WTC11 (cell line): ENCODE results near the gene FSTL4. TPM values are rescaled to one million over a fixed set of nuclear protein-coding genes. Genes with fewer than 3 reads are reported as not detected.

Source experiments
- ATAC-seq: fragments of 200-7000 bp; cut with Tn5 transposase; 2 replicates; pipeline ENCODE4 v1.10.0; 2021; ENCODE audit warnings: mild to moderate bottlenecking, moderate library complexity
- CTCF ChIA-PET: fragments of 300-600 bp; sonication (Branson Sonifier 250); formaldehyde crosslinking; loops from one replicate; lab custom pipeline; 2021; ENCODE audit warnings: antibody characterized with exemption; lab: Charles Lee
- POLR2A ChIA-PET: fragments of 350-600 bp; sonication (Branson Sonifier 250); formaldehyde crosslinking; loops from one replicate; lab custom pipeline; 2021; ENCODE audit warnings: antibody characterized with exemption; lab: Charles Lee
- DNase-seq: peaks from one replicate; pipeline ENCODE4 v3.0.0; 2021; ENCODE audit warnings: low spot score
- H3K27ac Mint-ChIP-seq: 2 replicates; pipeline ENCODE4 v1.8.0; 2021; ENCODE audit warnings: mixed read lengths
- H3K27me3 Mint-ChIP-seq: 2 replicates; pipeline ENCODE4 v1.8.0; 2021; ENCODE audit warnings: low read depth, mild to moderate bottlenecking, moderate library complexity, mixed read lengths
- H3K36me3 Mint-ChIP-seq: 2 replicates; pipeline ENCODE4 v1.8.0; 2021; ENCODE audit warnings: mixed read lengths
- H3K4me1 Mint-ChIP-seq: 2 replicates; pipeline ENCODE4 v1.8.0; 2022; ENCODE audit warnings: mixed read lengths
- H3K4me3 Mint-ChIP-seq: 2 replicates; pipeline ENCODE4 v1.8.0; 2021; ENCODE audit warnings: mild to moderate bottlenecking, moderate library complexity, mixed read lengths
- H3K9me3 Mint-ChIP-seq: 2 replicates; pipeline ENCODE4 v1.8.0; 2021; ENCODE audit warnings: mixed read lengths
- CBFB ChIP-seq: sonication (generic); formaldehyde crosslinking; IDR thresholded peaks from 2 replicates; pipeline ENCODE4 v1.8.1; 2022; ENCODE audit warnings: mild to moderate bottlenecking, low read depth, missing genetic modification reagents
- NFE2L1 ChIP-seq: sonication (generic); formaldehyde crosslinking; IDR thresholded peaks from 2 replicates; pipeline ENCODE4 v1.8.1; 2023; ENCODE audit warnings: missing genetic modification reagents
- NR1H2 ChIP-seq: sonication (generic); formaldehyde crosslinking; IDR thresholded peaks from 2 replicates; pipeline ENCODE4 v1.9.0; 2021; ENCODE audit warnings: mild to moderate bottlenecking, moderate library complexity, missing genetic modification reagents
- ZNF232 ChIP-seq: sonication (generic); formaldehyde crosslinking; IDR thresholded peaks from 2 replicates; pipeline ENCODE4 v1.8.0; 2022; ENCODE audit warnings: mild to moderate bottlenecking, missing genetic modification reagents
- total RNA-seq: library from RNA; stranded (reverse); gene quantifications from 3 replicates; pipeline ENCODE4 v1.2.3, GENCODE V29; 2021
- TF ChIP-seq, protein P1 (sequence below): sonication (generic); formaldehyde crosslinking; IDR thresholded peaks from 2 replicates; pipeline ENCODE4 v1.8.0; 2022; ENCODE audit warnings: mild to moderate bottlenecking, missing genetic modification reagents
- TF ChIP-seq, protein P2 (sequence below): sonication (generic); formaldehyde crosslinking; IDR thresholded peaks from 2 replicates; pipeline ENCODE4 v1.8.0; 2023; ENCODE audit warnings: mild to moderate bottlenecking, missing genetic modification reagents
- TF ChIP-seq, protein P3 (sequence below): fragments of 250-450 bp; sonication (Bioruptor Pico); IDR thresholded peaks from 2 replicates; pipeline ENCODE4 v2.1.2; 2022; ENCODE audit warnings: mild to moderate bottlenecking, moderate library complexity
- TF ChIP-seq, protein P4 (sequence below): fragments of 250-450 bp; sonication (Bioruptor Pico); conservative IDR thresholded peaks from 2 replicates; pipeline ENCODE4 v1.9.0; 2021; ENCODE audit warnings: mild to moderate bottlenecking
- TF ChIP-seq, protein P5 (sequence below): sonication (generic); formaldehyde crosslinking; IDR thresholded peaks from 2 replicates; pipeline ENCODE4 v1.8.1; 2022; ENCODE audit warnings: low read depth, mild to moderate bottlenecking, moderate library complexity, missing genetic modification reagents, borderline replicate concordance
- TF ChIP-seq, protein P6 (sequence below): fragments of 250-450 bp; sonication (Bioruptor Pico); IDR thresholded peaks from 2 replicates; pipeline ENCODE4 v1.9.0; 2021; ENCODE audit warnings: mild to moderate bottlenecking, borderline replicate concordance
- TF ChIP-seq, protein P7 (sequence below): sonication (generic); formaldehyde crosslinking; IDR thresholded peaks from 2 replicates; pipeline ENCODE4 v1.8.0; 2023; ENCODE audit warnings: missing genetic modification reagents, mild to moderate bottlenecking, borderline replicate concordance

FSTL4 gene
- total RNA-seq, 1 experiment from 2014 or later = 6.1 TPM

DNA sequence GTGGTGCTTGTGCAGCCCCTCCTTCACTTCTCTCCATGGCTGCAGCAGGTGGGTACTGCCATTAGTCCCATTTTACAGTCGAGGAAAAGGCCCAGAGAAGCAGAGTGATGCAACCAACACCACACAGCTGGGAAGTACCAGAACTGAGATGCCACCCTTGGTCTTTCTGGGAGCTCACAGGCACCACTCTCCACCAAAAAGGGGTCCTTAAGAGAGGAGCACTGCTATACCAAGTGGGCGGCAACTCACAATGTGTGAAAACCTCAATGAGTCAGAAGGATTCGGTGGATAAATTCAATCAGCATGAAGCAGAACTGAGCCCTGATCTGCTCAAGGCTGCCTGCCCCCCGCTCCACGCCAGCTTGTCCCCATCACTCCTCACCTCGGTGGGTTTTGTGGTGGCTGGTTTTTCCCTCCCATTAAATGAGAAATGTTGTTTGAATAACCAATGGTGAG, 213.7 kb downstream of the FSTL4 start (continued):
- TF ChIP-seq, protein P1, sequence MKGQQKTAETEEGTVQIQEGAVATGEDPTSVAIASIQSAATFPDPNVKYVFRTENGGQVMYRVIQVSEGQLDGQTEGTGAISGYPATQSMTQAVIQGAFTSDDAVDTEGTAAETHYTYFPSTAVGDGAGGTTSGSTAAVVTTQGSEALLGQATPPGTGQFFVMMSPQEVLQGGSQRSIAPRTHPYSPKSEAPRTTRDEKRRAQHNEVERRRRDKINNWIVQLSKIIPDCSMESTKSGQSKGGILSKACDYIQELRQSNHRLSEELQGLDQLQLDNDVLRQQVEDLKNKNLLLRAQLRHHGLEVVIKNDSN (CRISPR knock-in tag) = no peak
- TF ChIP-seq NR1H2 (CRISPR knock-in tag) = no peak
- TF ChIP-seq, protein P2, sequence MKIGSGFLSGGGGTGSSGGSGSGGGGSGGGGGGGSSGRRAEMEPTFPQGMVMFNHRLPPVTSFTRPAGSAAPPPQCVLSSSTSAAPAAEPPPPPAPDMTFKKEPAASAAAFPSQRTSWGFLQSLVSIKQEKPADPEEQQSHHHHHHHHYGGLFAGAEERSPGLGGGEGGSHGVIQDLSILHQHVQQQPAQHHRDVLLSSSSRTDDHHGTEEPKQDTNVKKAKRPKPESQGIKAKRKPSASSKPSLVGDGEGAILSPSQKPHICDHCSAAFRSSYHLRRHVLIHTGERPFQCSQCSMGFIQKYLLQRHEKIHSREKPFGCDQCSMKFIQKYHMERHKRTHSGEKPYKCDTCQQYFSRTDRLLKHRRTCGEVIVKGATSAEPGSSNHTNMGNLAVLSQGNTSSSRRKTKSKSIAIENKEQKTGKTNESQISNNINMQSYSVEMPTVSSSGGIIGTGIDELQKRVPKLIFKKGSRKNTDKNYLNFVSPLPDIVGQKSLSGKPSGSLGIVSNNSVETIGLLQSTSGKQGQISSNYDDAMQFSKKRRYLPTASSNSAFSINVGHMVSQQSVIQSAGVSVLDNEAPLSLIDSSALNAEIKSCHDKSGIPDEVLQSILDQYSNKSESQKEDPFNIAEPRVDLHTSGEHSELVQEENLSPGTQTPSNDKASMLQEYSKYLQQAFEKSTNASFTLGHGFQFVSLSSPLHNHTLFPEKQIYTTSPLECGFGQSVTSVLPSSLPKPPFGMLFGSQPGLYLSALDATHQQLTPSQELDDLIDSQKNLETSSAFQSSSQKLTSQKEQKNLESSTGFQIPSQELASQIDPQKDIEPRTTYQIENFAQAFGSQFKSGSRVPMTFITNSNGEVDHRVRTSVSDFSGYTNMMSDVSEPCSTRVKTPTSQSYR (CRISPR knock-in tag) = no peak
- TF ChIP-seq, protein P3, sequence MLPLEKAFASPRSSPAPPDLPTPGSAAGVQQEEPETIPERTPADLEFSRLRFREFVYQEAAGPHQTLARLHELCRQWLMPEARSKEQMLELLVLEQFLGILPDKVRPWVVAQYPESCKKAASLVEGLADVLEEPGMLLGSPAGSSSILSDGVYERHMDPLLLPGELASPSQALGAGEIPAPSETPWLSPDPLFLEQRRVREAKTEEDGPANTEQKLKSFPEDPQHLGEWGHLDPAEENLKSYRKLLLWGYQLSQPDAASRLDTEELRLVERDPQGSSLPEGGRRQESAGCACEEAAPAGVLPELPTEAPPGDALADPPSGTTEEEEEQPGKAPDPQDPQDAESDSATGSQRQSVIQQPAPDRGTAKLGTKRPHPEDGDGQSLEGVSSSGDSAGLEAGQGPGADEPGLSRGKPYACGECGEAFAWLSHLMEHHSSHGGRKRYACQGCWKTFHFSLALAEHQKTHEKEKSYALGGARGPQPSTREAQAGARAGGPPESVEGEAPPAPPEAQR (CRISPR knock-in tag) = no peak
- TF ChIP-seq, protein P4, sequence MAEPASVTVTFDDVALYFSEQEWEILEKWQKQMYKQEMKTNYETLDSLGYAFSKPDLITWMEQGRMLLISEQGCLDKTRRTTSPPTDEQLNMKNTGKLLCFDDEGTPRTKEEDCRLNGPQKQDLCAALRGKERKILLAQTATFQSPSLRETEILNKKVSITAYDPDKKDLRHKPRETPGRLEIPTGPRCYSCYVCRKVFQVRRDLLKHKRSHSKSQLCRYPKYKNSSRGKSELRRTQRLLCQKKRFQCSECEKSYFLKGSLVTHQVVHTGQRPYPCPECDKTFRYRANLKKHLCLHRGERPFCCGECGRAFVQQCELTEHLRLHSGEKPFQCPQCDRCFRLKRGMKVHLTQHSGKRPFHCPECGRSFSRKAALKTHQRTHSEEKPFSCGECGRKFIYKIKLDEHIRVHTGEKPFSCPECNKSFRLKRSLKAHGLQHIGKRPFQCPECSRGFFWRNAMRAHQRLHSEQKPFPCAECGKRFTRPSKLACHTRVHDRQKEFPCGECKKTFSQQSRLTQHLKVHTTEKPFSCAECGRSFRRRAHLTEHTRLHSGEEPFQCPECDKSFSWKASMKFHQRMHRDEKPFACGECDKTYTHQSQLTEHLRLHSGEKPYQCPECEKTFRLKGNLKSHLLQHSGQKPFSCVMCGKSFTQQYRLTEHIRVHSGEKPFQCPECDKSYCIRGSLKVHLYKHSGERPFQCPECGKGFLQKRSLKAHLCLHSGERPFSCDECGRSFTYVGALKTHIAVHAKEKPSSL (CRISPR knock-in tag) = no peak

DNA sequence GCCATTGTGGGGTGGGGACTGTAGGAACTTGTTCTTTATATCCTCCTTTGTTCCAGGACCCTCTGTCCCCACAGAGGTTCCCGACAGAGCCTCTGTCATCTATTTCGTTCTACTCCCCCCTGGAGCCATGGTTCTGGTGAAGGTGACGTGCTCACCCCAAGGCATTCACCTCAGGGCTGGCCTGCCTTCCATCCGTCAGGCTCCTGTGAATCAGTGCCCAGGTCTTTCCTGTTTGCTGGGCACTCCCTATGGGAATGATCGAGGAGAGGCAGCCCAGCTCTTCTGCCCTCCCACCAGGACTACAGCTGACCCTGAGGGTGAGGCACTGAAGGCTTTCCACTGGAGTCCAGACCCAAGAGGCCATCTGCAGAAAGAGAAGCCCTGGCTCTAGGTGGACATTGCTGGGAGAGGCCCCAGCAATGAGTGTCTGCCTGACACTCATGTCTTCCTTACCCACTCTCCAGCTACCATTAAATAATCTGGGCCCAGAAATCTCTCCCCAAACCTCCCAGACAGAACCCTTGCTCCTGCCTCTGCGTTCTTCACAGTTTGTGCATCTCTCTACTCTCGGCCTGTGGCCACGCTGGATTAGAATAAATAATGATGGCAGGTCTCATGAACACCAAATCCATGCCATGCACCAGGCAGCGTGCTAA, 214.2 kb downstream of the FSTL4 start:
- Mint-ChIP-seq H3K36me3 (peaks cover 8% of the 10 kb centered on the region; the same call in 1 of the 2 replicates), H3K9me3 (peaks cover 11% of the 10 kb centered on the region), H3K4me1 (peaks cover 40% of the 10 kb centered on the region), H3K4me3 (no peak overlapping the region), H3K27me3 (no peaks in the 10 kb centered on the region; the same call in 1 of the 2 replicates), H3K27ac (no peak overlapping the region)
- TF ChIP-seq, protein P5, sequence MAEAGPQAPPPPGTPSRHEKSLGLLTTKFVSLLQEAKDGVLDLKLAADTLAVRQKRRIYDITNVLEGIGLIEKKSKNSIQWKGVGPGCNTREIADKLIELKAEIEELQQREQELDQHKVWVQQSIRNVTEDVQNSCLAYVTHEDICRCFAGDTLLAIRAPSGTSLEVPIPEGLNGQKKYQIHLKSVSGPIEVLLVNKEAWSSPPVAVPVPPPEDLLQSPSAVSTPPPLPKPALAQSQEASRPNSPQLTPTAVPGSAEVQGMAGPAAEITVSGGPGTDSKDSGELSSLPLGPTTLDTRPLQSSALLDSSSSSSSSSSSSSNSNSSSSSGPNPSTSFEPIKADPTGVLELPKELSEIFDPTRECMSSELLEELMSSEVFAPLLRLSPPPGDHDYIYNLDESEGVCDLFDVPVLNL (CRISPR knock-in tag) = no peak
- TF ChIP-seq CBFB (CRISPR knock-in tag) (no peak), NFE2L1 (CRISPR knock-in tag) (no peak), ZNF232 (CRISPR knock-in tag) (no peak)
- TF ChIP-seq, protein P6, sequence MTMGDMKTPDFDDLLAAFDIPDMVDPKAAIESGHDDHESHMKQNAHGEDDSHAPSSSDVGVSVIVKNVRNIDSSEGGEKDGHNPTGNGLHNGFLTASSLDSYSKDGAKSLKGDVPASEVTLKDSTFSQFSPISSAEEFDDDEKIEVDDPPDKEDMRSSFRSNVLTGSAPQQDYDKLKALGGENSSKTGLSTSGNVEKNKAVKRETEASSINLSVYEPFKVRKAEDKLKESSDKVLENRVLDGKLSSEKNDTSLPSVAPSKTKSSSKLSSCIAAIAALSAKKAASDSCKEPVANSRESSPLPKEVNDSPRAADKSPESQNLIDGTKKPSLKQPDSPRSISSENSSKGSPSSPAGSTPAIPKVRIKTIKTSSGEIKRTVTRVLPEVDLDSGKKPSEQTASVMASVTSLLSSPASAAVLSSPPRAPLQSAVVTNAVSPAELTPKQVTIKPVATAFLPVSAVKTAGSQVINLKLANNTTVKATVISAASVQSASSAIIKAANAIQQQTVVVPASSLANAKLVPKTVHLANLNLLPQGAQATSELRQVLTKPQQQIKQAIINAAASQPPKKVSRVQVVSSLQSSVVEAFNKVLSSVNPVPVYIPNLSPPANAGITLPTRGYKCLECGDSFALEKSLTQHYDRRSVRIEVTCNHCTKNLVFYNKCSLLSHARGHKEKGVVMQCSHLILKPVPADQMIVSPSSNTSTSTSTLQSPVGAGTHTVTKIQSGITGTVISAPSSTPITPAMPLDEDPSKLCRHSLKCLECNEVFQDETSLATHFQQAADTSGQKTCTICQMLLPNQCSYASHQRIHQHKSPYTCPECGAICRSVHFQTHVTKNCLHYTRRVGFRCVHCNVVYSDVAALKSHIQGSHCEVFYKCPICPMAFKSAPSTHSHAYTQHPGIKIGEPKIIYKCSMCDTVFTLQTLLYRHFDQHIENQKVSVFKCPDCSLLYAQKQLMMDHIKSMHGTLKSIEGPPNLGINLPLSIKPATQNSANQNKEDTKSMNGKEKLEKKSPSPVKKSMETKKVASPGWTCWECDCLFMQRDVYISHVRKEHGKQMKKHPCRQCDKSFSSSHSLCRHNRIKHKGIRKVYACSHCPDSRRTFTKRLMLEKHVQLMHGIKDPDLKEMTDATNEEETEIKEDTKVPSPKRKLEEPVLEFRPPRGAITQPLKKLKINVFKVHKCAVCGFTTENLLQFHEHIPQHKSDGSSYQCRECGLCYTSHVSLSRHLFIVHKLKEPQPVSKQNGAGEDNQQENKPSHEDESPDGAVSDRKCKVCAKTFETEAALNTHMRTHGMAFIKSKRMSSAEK (CRISPR knock-in tag) = no peak
- TF ChIP-seq, protein P7, sequence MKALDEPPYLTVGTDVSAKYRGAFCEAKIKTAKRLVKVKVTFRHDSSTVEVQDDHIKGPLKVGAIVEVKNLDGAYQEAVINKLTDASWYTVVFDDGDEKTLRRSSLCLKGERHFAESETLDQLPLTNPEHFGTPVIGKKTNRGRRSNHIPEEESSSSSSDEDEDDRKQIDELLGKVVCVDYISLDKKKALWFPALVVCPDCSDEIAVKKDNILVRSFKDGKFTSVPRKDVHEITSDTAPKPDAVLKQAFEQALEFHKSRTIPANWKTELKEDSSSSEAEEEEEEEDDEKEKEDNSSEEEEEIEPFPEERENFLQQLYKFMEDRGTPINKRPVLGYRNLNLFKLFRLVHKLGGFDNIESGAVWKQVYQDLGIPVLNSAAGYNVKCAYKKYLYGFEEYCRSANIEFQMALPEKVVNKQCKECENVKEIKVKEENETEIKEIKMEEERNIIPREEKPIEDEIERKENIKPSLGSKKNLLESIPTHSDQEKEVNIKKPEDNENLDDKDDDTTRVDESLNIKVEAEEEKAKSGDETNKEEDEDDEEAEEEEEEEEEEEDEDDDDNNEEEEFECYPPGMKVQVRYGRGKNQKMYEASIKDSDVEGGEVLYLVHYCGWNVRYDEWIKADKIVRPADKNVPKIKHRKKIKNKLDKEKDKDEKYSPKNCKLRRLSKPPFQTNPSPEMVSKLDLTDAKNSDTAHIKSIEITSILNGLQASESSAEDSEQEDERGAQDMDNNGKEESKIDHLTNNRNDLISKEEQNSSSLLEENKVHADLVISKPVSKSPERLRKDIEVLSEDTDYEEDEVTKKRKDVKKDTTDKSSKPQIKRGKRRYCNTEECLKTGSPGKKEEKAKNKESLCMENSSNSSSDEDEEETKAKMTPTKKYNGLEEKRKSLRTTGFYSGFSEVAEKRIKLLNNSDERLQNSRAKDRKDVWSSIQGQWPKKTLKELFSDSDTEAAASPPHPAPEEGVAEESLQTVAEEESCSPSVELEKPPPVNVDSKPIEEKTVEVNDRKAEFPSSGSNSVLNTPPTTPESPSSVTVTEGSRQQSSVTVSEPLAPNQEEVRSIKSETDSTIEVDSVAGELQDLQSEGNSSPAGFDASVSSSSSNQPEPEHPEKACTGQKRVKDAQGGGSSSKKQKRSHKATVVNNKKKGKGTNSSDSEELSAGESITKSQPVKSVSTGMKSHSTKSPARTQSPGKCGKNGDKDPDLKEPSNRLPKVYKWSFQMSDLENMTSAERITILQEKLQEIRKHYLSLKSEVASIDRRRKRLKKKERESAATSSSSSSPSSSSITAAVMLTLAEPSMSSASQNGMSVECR (CRISPR knock-in tag) = no peak
- no peak for ATAC-seq
- no peak for DNase-seq
- ChIA-PET CTCF (interaction anchor here (0.8 to 2.6 kb wide), 2 partner anchors 23 to 25 kb away, joined by 5 to 16 read pairs; no protein-coding TSS in a partner anchor), POLR2A (no interaction called here)
